OCI-LY7 (cell line): ENCODE results near the gene TLE6.

Experiments
- CTCF ChIP-seq: fragments of 200-600 bp; sonication (generic); conservative IDR thresholded peaks from 2 replicates; pipeline ENCODE4 v1.5.1; 2014; ENCODE audit warnings: mild to moderate bottlenecking, antibody characterized with exemption, low read length, moderate library complexity, mixed read lengths
- EZH2phosphoT487 ChIP-seq: fragments of 200-600 bp; sonication (generic); IDR thresholded peaks from 2 replicates; pipeline ENCODE4 v1.6.1; 2018; ENCODE audit warnings: low read depth, borderline replicate concordance, mild to moderate bottlenecking, mixed run types, antibody characterized with exemption, low read length, moderate library complexity, mixed read lengths

GRCh38 chr19:2984215-2984528 is 6.8 kb downstream of the TLE6 start:
- TF ChIP-seq CTCF (no peak), EZH2phosphoT487 (no peak)
